ELR (cell line): ENCODE measurements around the gene ZNF292.
A peak's percentile ranks its signal among the peaks of the same experiment; 100 is the strongest.
"Not testable (repeated sequence)": the region's sequence is repeated elsewhere in the genome, so short reads cannot be mapped to it uniquely, and the experiment has no call there.

Experiments
- DNase-seq: peaks from one replicate; pipeline ENCODE4 v3.0.0-alpha.2; 2015; ENCODE audit warnings: low read depth

Gene ZNF292

DNA sequence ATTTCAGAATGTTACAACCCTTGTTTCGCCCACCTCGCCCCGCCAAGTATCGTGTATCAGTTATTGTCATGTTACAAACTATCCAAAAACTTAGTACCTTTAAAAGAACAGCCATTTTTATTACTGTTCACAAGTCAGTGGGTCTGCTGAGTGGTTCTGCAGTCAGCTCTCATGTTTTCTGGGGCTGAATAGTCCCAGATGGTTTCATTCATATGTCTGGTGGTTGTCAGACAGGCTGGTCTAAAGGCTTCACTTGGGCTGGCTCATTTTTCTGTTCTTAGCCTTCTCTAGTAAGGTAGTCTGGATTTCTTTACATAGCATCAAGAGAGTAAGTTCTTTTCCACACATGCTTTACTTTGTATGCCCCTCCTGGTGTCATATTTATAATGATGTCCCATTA, 8.6 kb downstream of the ZNF292 start:
- no peak for DNase-seq

DNA sequence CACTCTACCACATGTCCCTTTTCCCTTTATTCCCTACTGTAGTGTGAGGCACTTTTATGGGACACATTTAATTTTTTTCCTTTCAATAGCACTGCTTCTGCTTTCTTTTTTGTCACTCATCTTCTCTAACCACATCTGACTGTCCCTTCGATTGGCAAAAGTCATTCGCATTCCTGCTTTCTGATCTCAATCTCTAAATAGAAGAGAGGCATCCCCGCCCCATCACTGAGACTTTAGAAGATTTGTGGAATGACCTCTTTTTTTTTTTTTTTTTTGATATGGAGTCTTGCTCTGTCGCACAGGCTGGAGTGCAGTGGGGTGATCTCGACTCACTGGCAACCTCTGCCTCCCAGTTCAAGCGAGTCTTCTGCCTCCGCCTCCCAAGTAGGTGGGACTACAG, 9.1 kb downstream of the ZNF292 start:
- no peak for DNase-seq

DNA sequence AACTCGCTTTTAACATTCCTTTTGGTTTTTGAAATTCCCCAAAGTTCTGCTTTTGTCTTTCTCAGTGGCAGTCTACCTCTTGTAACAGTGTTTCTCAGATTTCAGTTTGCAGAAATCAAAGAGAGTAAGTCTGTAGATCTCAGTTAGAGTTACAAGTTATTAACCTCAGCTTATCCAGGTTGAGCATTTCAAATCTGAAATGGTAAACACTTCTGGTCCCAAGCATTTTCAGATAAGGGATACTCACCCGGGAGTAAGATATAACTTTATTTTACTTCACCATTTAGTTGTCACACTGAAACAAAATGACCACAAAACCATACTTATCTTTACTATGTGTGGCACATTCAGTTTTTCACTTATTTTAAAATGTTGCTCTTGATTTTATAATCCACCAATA, 9.8 kb downstream of the ZNF292 start:
- DNase-seq: no peak

DNA sequence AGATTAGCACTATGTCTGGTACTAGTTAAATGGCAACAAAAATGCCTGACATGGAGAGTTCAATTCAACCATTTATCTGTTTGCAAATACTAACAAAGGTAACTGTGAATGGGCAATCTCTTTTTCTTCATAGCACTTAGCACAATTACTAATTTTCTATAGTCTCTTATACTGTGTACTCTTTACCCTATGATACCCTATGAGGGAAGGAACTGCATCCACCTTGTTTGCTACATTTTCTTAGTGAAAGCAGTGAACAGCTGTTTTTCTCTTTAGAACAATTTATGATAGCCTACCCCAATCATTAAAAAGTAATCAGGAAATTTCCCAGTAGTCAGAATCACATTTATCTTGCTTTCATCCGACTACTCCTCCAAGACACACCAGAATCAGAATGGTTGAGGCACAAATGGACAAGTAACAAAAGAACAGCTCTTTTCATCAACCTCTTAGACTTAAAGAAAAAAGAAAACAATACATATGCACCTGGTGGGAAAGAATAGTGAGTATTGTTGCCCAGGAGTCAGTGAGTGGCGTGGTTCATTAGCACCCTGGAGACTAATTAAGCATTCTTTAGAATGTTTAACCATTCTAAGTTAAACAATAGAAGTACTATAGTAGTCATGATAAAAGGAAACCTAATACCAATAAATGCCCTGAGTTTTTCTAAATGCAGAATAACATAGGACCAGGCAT, 16.7 kb downstream of the ZNF292 start:
- no peak for DNase-seq

DNA sequence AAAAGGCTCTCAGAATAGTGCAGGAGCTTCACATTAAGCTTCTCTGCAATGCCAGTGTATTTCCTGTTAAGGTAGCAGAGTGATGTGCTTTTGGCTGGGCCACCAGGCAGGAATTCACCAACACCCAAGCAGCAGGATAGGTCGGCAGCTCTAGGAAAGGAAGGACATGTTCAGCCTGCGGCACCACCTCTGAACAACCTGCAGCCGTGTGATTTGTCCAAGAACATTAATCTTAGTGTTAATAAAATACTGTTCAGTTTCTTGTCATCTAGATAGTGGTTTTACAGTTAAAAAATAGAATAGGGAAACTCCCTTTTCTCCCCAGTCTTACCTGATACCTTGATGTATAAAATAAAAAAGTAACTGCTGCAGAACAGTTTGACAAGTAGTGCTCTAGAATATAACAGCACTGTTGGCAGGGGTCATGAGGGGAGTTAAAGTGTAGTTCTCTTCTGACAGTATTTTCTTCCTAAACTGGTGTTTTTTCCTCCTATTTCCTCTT, 18.8 kb downstream of the ZNF292 start:
- DNase-seq: no peak

DNA sequence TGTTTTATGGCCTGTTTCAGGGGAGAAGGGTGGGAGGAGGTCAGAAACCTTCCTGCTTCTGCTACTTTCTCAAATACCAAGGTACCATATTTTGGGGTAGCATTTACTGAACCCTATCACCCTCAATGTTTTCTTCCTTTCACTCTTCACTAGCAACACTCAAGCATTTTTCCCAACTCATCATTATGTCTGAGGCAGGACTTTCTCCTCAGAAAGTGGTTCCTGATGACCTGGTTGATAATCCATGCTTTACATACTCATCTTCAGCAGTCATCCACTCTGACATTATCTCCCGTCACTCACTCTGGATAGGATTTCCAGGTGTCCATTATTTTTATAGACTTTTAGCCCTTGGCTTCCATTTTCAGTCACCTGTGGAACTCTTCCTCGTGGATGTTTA, 21.1 kb downstream of the ZNF292 start:
- no peak for DNase-seq

DNA sequence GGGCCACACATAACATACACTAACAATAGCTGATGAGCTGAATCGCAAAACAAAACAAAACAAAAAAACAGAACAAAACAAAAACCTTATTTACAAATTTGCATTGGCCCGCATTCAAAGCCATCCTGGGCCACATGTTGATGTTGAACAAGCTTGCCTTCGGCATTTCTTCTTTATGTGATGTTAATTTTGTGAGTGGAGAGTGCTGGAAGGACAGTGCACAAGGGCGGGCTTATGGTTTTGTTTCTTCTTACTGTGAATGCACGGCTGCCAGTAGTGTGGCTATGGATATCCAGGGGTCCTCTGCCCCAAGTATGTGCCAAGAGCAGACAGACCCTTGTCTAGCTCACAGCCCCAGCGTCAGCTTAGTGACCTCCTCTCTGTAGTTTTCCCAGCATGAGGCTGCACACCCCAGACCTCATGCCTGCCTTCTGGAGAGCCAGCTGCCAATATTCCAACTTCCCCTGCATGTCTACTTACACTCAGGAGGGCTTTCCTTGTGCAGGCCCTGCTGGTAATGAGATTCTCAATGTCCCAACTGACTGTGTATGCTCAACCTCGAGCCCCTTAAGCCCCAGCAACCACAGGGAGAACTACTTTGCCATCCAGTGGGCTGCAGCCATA, 24.9 kb downstream of the ZNF292 start:
- no peak for DNase-seq

GRCh38 chr6:87181903-87182302, 26.5 kb downstream of the ZNF292 start:
- DNase-seq: no peak

DNA sequence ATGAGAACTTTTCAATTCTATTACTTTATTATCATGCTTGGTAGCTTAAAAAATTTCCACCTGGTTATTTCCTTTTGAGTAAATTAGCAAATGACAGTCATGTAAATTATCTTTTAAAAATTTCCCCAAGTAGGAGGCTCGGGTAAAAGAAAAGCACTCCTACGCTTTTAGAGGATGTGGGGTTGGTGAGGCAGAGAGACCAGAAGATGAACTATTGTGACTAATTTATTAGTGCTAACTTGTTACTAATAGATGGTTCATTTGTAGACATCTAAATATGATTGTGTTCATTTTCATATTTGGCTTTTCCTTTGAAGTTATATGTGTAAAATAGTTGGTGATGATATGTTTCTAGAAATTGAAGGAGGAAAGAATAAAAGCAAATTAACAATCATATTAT, 27.0 kb downstream of the ZNF292 start:
- no peak for DNase-seq

DNA sequence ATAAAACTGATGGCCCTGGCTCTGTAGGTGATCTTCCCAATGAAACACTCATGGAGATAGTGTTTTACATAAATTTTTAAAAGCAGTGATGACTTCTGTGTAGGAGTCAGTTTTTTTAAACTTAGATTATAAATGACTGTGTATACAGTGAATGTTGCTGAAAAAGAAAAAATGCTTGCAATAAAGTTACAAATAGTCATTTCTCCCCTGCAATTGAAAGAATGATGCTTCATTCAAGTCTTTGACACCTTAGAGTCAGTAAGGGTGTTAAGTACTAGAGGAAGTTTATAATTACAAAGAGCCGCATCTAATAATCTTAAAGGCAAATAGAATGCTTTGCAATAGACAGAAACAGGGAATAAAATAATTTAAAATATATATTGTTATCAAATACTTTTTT, 27.6 kb downstream of the ZNF292 start:
- DNase-seq: no peak

GRCh38 chr6:87183687-87184086, 28.3 kb downstream of the ZNF292 start:
- peak; percentile 37 for DNase-seq

- no peak for DNase-seq
Observed at GRCh38 chr6:87184762-87185250, 29.4 kb downstream of the ZNF292 start.

GRCh38 chr6:87196275-87196842, 41.0 kb downstream of the ZNF292 start:
- DNase-seq: no peak

- no peak for DNase-seq
Observed at GRCh38 chr6:87197547-87197946, 42.2 kb downstream of the ZNF292 start.

DNA sequence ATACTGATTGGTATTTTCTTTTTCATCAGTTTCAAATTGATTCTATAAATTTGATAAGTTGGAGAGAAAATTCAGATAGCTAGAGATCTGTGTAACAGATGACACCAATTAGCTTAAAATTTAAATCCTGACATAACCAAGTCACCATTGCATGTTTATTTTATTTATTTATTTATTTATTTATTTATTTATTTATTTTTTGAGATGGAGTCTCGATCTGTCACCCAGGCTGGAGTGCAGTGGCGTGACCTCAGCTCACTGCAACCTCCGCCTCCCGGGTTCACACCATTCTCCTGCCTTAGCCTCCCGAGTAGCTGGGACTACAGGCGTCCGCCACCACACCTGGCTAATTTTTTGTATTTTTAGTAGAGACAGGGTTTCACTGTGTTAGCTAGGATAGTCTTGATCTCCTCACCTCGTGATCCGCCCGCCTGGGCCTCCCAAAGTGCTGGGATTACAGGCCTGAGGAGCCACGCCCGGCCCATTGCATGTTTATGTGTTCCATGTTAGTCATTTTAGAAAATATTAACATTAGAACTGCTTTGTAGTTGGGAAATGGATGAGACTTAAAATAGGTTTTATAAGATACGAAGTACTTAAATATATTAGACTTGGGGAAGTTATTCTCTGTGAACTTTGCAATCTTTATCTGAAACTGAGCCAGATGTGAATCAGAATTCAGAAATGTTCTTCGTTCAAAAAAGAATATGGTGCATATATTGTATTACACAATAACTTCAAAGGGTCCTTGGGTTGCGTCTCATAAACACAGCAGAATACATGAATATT, 42.9 kb downstream of the ZNF292 start:
- DNase-seq: not testable (repeated sequence)

- DNase-seq: no peak
Observed at GRCh38 chr6:87199787-87200186, 44.4 kb downstream of the ZNF292 start.

DNA sequence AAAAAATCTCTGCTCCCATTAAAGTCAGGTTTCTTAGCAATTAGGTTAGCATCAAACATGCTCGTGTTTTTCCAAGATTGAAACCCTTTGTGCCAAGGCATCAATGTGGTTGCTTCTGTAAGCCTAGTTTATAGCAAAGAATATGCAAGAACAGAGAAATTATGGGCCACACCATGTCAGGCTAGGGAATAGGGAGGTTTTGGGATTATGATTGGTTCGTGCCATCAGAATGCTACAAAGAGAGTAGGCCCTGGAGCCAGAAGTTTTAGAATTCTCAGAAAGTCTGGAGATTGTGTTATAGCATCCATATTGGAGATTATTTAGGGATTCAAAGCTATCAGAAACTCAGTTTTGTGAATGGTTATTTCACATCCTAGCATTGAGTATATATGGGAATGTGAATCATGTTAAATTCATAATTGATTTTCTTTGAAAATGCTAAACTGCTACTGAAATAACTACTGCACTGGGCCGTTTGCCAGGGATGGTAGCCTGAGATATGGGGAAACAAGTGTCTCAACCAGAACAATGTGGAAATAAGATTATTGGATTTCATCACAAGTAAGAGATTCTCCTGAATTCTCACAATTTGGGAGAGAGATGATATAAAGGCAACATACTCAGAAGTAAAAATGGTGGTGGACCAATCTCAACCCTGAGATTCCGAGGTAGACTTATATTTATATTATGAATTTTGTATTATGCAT, 45.3 kb downstream of the ZNF292 start:
- no peak for DNase-seq

- DNase-seq: no peak
Observed at GRCh38 chr6:87203448-87204023, 48.2 kb downstream of the ZNF292 start.

DNA sequence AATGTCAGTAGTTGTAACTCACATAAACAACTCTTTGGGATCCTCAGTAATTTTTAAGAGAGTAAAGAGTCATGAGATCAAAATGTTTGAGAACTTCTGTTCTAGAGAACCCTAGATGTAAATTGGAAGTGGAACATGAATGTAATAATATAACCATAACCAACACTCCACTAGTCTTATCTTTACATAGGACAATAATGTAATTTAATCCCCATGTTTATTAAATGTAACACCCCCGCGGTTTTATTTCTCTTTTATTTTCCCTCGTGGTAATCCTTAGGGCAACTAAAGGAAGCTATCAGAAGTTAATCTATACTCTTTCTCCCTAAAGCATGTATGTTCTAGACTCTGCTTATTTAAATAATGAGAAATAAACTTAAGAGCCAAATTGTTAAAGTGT, 54.4 kb downstream of the ZNF292 start:
- DNase-seq: no peak

GRCh38 chr6:87210979-87211378, 55.6 kb downstream of the ZNF292 start:
- no peak for DNase-seq

- no peak for DNase-seq
Observed at GRCh38 chr6:87212596-87212995, 57.2 kb downstream of the ZNF292 start.

- DNase-seq: no peak
Observed at GRCh38 chr6:87213364-87213763, 58.0 kb downstream of the ZNF292 start.
